NCI-H1105 treated with DMSO at 0.1 percent for 48 hours (cell line): ENCODE results near the gene GPC5.
"Not testable (repeated sequence)": the region's sequence is repeated elsewhere in the genome, so short reads cannot be mapped to it uniquely, and the experiment has no call there.

Experiments used
- DNase-seq: peaks from one replicate; lab custom pipeline; 2025; lab: John Stamatoyannopoulos, UW

GPC5 gene

DNA sequence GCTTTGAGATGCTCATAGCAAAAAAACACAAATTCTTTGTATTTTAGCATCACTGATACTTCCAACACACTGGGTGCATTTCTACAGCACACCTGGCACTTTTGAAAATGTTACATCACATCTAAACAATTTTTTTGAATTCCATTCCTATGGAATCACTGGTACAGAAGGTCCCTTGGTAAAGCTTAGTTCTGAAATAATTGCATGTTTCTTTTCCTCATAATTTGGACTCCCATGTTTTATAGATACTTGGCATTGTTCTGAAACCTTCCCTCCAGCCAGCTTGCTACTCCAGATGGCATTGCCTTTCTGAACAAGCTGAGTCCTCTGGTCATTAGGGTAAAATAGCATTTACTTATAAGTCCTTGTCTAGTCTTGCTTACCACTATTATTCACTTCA, 1346.8 kb downstream of the GPC5 start:
- DNase-seq = no peak

DNA sequence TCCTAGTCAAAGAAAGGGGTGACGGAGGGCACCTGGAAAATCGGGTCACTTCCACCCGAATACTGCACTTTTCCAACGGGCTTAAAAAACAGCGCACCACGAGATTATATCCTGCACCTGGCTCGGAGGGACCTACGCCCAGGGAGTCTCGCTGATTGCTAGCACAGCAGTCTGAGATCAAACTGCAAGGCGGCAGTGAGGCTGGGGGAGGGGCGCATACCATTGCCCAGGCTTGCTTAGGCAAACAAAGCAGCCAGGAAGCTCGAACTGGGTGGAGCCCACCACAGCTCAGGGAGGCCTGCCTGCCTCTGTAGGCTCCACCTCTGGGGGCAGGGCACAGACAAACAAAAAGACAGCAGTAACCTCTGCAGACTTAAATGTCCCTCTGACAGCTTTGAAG, 1354.3 kb downstream of the GPC5 start:
- DNase-seq = not testable (repeated sequence)

DNA sequence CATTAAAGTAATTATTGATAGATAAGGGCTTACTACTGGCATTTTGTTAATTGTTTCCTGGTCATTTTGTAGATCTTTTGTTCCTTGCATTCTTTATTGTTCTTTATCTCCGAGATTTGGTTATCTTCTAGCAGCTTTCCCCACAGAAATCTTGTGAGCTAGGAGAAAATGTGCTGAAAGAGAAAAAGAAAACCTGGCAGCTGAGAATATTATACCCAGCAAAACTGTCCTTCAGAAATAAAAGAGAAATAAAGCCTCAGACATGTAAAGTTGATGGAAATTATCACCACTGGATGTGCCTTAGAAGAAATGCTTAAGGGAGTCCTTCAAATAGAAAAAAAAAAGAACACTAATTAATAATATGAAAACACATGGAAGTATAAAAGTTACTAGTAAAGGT, 1363.3 kb downstream of the GPC5 start:
- DNase-seq = no peak

DNA sequence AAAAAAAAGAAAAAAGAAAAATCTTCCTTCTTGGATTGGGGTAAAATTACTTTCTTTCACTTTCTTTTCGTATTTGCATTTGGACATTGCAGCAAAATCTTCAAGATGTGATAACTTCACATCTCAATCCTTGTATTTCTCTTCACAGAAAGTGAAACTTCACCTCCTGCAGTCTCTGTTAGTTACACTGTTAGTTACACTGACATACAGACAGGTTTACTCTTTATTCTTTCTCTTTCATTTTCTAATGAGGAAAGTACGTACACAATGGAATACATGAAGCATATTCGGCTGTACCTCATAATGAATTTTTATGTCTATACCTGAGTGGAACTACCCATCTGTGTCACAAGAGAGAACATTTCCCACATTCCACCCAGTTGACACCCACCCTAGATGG, 1369.0 kb downstream of the GPC5 start:
- no peak for DNase-seq

DNA sequence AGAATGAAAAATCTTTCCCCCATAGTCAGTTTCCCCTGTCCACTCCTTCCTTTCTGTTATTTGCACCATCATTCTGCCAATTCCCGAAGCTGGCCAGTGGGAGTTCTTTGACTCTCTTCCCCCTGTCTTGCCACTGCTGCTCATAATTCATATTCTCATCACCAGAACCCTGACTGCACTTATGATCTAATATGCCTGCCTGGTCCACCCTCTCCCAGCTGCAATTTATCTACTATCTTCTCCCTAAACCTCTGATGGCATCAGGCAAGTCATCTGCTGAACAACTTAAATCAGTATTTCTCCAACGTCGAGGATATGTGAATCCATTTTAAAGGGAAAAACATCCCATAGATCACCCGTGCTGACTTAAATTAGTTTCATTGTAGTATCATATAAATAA, 1370.2 kb downstream of the GPC5 start:
- DNase-seq = no peak

DNA sequence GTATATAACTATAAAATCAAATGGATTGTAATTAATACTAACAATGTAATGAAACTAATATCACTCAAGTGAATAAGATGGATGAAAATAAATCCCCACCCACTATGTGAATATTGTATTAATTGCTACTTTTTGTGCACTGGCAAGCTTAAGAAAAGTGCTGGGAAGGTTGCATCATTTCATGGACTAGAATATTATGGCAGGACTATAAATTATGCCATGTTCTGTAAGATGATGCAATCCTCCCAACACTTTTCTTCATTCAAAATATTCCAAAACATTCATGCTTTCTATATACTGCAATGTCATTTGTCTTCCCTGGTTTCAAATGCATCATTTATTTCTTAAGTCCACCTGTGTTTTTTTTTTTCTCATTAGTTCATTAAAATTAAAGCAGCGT, 1370.6 kb downstream of the GPC5 start:
- no peak for DNase-seq

DNA sequence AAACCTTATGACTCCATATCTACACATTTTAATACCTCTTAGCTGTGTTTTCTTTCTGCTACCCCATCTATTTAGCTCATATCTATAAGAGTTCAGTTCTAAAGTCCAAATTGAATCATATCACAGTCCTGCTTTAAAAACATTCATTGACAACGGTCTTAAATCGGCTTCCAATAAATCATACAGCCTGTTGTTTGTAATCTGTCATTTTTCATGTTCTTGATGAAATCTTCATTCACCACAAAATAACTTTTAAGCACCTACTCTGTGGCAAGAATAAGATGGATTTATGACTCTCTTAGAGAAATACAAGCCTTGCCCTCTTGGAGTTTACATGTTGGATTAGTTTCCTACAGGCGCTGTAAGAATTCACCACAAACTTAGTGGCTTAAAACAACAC, 1377.2 kb downstream of the GPC5 start:
- DNase-seq = no peak

DNA sequence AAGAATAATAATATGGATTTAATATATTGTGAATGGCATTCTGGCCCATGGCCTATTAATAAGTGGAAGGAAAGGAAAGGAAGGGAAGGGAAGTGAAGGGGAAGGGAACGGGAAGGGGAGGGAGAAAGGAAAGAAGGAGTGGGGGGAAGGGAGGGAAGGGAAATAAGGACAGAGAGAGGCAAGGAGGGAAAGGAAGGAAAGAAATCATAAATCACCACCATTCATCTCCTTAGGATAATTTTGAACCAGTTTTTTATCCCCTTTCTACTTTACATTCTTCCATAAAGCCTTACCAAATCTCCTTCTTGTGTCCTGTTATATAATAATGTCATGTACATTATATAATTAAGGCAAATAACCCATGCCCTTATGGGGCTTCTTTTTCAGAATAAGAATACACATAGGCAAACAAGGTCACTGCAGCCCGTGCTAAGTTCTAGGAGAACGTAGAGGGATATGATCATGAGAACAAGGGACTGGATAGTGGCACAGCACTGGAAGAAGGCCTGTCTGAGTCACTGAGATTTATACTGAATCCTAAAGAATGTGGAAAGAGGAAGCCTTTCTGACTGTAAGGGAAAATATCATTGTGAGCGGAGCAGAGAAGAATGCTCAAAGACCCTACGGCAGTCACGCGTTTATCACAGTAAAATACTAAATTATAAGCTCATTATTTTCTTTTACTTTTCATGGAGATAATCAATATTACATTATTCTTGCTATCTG, 1383.7 kb downstream of the GPC5 start:
- DNase-seq = no peak

DNA sequence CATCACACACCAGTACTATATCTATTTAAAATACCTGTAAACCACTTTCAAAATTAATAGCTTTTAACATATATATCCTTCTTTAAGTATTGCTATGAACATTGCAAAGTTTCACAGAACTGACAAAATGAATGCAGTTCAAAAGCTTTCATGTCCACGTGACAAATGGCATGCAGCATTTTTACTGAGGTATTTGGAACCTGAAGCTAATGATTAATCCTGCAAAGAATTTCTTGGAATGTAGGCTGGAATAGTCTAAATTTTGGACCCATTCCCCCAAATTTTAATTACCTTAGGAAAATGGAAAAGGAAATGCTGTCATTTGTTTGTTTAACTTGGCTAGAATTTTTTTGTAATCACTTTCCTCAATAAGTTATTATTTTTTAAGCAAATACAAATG, 1404.4 kb downstream of the GPC5 start:
- DNase-seq = no peak

DNA sequence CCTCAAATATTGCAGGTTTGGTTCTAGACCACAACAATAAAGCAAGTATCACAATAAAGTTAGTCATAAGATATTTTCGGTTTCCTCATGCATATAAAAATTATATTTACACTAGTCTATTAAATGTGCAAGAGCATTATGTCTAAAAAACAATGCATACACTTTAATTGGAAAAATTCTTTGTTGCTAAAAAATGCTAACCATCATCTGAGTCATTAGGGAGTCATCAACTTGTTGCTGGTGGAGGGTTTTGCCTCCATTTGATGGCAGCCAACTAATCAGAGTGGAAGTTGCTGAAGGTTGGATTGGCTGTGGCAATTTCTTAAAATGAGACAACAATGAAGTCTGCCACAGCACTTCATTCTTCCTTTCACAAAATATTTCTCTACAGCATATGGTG, 1405.9 kb downstream of the GPC5 start:
- no peak for DNase-seq

DNA sequence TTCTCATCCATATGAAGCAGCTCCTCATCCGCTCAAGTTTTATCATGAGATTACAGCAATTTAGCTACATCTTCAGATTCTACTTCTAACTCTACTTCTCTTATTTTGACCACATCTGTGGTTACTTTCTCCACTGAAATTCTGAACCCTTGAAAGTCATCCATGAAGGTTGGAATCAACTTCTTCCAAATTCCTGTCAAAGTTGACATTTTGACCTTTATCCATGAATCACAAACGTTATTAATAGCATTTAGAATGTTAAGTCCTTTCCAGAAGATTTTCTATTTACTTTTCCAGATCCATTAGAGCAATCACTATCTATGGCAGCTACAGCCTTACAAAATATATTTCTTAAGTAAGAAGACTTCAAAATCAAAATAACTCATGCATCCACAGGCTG, 1406.5 kb downstream of the GPC5 start:
- no peak for DNase-seq

DNA sequence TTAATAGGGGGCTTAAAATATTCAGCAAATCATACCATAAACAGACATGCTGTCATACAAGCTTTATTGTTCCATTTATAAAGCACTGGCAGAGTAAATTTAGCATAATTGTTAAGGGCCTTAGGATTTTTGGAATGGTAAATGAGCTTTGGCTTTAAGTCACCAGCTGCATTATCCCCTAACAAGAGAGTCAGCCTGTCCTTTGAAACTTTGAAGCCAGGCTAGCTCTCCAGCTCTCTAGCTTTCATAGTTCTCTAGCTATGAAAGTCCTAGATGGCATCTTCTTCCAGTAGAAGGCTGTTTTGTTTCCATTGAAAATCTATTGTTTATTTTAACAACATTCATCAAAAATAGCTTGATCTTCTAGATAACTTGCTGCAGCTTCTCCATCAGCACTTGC, 1407.3 kb downstream of the GPC5 start:
- DNase-seq = no peak

DNA sequence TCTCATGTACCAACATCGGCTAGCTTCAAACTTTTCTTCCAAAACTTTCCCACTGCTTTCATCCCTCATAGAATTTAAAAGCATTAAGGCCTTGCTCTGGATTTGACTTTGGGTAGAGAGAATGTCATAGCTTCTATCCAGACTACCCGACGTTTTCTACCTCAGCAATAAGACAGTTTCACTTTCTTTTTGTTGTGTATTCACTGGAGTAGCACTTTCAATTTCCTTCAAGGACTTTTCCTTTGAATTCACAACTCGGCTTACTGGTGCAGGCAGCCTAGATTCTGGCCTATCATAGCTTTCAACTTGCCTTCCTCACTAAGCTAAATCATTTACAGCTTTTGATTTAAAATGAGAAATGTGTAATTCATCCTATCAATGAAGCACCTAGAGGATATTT, 1407.8 kb downstream of the GPC5 start:
- DNase-seq = no peak

DNA sequence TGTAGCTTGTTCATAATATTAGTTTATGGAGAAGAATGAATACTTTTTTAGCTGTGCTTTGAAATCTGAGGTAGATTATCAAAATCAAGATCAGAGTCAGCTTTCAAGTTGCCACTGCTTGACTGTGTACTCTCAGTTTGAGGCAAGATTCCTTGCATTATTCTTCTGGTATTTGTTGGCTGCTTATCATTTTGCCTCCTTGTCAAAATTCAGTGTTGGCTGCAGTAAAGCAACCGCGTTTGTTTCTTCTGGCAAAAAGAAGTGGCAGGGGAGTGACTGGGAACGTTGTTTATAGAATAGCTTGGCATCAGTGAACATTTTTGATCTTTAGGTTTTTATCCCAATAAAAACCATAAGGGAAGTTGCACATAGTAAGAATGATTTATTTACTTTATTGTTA, 1408.9 kb downstream of the GPC5 start:
- DNase-seq = no peak

DNA sequence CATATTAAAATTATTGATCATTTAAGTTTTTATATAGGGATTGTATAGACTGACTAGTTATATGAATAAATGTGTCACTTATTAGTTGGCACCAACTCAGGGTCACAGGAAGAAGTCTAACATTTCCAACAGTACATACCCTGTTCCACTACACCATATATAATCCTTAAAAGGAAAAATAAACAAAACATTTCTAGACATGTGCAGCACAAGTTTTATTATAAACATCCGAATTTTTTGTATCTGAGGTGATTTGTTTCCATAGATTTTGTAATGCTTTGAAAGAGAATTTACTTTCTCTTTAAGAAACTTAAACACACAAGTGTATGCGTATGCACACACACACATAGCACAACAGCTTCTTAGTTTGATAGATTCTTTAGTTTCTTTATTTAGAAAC, 1409.5 kb downstream of the GPC5 start:
- no peak for DNase-seq

DNA sequence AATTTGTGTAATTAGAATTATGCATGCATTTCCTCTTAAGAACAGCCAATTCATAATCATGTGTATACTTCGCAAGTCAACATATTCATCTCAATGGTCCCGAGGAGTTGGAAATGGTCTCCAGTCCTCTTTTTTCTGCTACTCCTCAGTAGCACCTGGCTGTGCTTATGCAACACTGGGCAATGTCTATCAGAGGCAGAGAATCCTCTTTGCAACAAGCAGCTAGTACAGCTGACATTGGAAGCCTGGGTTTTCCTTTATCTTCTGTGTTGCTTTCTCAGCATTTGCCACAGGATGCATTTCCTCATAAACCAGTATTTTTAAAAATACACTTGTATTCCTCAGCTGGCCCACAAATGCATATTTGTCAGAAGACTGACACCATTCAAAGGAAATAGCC, 1422.9 kb downstream of the GPC5 start:
- DNase-seq = peak; percentile 21

DNA sequence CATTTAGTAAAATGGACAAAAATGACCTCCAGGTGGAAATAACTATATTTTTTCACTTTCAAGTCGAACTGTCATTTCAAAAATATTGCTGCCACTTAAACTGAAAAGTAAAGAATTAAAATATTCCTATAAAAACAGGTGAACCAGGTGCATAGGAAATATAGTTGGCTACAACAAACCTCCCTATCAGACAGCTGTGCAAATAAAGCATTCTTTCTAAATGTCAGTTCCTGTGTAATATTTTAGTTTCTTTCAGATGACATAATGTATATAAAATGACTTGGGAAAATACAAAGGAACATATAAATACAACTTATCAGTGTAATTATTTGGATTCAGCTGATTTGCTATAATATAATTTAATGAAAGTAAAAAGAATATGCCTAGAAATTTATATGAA, 1424.6 kb downstream of the GPC5 start:
- DNase-seq = peak; percentile 79

DNA sequence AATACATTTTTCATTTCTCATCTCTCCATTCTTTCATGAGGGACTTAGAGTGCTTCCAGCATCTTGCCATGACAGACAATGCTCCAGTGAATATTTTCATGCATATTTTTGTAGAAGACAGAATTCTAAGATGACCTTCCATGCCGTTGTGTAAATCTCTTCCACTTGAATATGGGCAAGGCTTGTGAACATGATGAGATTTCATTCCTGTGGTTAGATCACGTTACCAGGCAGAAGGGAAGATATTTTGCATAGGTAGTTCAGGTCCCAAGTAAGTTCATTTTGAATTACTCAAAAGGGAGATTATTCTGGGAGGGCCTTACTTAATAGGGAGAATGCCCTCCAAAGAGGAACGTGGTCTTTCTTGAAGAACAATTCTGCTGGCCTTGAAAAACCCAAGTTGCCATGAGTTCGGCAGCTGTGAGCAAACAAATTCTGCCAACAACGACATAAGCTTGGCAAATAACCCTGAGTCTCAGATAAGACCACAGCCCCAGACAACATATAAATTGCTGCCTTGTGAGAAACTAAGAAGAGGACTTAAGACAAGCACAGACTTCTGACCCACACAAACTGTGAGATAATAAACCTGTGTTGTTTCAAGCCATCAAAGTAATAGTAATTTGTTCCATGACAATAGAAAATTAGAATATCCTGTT, 1427.6 kb downstream of the GPC5 start:
- no peak for DNase-seq

DNA sequence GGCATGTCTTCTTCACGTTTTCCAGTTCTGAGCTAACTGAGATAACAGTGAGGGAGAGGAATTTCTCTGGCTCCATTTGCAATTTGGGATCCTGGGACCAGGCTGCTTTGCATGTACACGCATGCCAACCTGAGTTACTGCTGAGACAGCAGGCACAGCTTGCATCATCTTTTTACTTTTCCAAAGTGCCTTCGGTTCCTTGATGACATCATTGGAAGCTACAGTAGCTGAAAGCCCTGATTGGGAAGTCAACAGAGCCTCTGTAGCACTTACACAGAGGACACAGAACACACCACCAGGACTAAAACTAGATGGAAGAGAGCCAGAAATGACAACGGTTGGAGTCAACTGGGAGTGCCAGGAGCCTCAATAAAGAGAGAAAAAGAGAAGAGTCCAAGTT, 1429.1 kb downstream of the GPC5 start:
- no peak for DNase-seq

DNA sequence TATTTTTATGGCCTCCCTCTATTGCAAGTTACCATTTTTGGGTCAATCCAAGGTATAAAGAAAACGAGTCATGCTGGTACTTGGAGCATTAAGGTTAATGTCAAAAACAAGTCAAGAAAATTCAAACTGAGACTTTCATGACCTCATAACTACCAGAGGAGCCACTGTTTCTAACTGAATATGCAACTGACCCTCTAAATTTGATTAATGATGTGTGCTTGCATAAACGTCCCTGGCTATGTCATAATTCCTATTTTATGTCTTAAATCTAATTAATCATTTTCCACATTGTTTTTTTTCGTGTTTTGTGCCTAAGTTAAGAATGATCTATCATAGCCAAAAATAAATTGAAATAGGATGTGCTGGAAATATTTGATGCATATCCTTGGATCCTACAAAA, 1431.5 kb downstream of the GPC5 start:
- DNase-seq = no peak

DNA sequence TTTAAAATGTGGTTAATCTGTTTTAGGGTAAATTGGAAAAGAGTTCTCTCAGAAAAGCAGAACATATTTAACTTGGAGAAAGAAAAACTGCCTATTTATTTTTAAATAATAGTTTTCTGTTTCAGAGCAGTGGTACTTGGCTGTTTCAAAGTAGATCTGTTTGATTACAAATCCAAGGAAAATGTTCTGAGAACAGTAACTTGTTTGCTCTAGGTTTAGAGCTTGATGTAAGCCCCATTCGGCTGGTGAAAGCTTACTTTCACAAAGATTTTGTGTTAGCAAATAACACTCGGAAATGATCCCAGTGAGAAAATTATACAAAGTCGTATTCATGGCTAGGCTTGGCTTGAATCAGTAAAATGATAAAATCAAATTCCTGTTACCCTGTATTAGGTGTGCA, 1432.4 kb downstream of the GPC5 start:
- DNase-seq = no peak

DNA sequence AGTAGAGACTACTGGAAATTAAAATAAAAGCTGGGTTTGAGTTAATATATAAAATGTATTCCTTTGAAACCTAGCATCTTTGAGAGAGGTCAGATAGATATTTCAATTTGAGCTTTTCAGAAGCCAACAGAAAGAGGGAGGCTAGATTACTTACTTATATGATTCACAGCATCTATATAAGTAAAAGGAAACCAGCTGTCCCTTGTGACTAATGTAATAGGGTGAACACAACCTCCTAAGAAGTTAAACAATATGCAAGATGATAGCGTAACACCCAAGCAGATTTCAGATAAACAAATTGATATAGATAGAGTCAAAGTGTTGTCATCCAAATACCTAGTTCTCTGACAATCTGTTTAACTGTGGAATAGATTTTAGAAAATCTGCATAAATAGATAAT, 1434.7 kb downstream of the GPC5 start:
- no peak for DNase-seq

DNA sequence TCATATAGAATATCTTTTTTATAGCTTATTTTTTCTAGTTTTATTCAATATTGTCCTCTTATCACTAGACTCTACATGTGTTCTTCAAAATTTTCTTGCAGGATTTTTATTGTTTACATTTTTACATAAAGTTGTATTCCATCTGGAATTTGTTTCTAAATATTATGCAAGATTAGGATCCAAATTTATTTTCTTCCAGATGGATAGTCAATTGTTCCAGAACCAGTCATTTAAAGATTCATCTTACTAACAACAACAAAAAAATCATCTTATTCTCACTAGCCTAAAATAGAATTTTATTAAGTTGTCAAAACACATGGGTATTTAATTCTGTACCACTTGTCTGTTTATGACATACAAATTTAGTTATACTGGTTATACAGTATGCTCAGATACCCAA, 1437.8 kb downstream of the GPC5 start:
- no peak for DNase-seq

DNA sequence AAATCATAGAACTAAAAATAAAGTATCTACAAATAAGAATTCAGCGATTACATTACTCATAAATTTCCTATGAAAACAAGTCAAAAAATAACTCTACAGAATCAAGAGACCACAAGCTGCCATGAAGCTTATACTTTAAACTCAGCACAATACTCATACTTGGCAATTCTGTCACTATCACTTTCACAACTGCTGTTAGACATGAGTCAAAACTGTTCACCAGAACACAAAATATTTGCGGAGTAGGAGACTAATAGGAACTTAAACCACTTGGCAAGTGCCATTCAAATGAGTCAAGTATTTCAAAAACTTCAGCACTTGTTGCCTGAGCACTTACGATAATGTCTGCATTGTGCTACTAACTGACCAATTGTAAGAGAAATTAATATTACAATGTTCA, 1440.4 kb downstream of the GPC5 start:
- DNase-seq = no peak
